ENCODE measurements around the gene ADGRE3.
"Not testable (repeated sequence)": the region's sequence is repeated elsewhere in the genome, so short reads cannot be mapped to it uniquely, and the experiment has no call there.

ADGRE3 gene

DNA sequence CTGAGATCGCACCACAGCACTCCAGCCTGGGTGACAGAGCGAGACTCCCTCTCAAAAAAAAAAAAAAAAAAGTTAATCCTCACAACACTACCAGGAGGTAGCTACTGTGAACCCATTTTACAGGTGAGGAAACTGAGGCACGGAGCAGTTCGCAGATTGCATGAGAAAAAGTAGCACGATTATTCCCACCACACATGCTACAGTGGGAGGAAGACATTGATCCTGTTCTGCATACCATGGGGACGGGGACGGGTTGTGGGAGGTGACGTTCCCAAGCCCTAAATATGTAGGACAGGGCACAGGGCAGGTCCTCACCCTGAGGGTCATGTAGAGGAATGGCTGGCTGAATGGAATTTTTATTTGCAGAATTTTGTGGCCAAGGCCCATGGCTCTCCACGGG is 68.0 kb downstream of the ADGRE3 start:
- no peak for DNase-seq (ENCODE audit: low read depth in 4 of 4, low spot score in 1 of 4)

DNA sequence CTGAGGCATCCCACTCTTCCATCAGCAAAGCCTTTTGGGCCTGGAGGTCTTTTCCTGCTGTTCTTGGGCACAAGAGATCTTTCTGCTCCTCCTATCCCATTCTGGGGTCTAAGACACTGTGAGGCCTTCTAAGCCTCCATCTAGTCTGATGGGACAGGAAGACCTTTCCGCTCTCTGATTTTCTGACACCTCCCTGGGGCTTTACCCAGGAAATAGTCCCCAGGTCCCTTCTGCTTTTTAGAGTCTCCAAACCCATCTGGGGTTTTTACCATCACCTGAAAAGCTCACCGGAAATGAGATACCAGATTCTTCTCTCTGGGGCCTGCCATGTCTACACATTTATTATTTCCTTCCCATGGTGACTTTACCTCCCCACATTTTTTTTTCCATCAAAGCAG is 70.7 kb downstream of the ADGRE3 start:
- no peak for DNase-seq (ENCODE audit: low read depth in 4 of 4, low spot score in 1 of 4)

- no peak for DNase-seq (ENCODE audit: low read depth in 4 of 4, low spot score in 1 of 4)
Observed at GRCh38 chr19:14599548-14600147, 75.0 kb downstream of the ADGRE3 start.

DNA sequence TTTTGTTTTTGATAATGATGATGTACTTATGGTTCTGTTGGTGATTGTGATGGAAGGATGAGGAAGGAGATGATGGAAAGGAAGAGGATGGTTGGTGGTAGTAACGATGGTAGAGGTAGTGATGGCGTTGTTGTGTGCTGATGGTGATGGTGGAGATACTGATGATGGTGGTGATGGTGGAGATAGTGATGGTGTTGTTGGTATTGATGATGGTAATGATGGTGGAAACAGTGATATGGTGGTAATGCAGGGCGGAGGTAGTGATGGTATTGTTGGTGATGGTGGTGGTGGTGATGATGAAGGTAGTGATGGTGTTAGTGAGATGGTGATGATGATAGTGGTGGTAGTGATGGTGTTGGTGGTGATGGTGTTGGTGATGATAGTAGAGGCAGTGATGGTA is 79.1 kb downstream of the ADGRE3 start:
- no peak for DNase-seq (ENCODE audit: low read depth in 4 of 4, low spot score in 1 of 4)

- peak in 1 of 4 experiments; percentile 5 for DNase-seq (ENCODE audit: low read depth in 4 of 4, low spot score in 1 of 4)
Observed at GRCh38 chr19:14589433-14589832, 85.2 kb downstream of the ADGRE3 start.

DNA sequence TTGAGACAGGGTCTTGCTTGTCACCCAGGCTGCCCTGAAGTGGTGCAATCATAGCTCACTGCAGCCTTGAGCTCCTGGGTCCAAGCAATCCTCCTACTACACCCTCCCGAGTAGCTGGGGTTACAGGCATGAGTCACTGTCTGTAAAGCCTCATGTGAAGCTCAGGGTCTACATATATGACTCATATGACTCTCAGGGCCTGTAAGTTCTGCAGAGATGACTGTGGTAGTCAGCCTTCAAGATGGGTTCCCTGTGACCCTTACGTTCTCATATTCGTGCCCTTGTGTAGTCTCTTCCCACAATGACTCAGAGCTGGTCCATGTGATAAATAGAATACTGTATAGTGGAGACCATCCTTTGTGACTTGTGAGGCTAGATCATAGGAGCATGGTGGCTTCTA is 89.5 kb downstream of the ADGRE3 start:
- DNase-seq (ENCODE audit: low read depth in 4 of 4, low spot score in 1 of 4), result peak in 1 of 4 experiments; percentile 43

DNA sequence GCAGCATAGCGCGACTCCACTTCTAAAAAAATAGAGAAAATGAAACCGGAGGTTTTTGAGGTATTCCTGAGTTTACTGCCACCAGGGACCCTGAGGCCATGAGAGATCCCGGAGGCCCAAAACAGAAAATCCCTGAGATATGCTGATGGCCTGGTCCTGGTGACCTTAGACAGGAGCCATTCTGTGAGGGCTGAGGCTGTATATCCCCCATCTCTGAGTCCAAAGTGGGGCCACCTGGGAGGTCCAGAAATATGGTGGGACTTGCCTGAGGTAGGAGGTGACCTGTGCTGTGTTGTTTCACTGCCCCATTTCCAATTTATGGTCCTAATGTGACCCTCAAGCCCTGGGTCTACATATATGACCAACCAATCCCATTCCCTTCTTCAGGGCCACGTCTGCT is 90.3 kb downstream of the ADGRE3 start:
- not testable (repeated sequence) for DNase-seq (ENCODE audit: low read depth in 4 of 4, low spot score in 1 of 4)

- no peak for DNase-seq (ENCODE audit: low read depth in 4 of 4, low spot score in 1 of 4)
Observed at GRCh38 chr19:14582894-14583340, 91.7 kb downstream of the ADGRE3 start, which contains the start of gene CLEC17A. CLEC17A (plus strand) TSS chr19:14583084; CDS start chr19:14583161, 77 bp downstream.

DNA sequence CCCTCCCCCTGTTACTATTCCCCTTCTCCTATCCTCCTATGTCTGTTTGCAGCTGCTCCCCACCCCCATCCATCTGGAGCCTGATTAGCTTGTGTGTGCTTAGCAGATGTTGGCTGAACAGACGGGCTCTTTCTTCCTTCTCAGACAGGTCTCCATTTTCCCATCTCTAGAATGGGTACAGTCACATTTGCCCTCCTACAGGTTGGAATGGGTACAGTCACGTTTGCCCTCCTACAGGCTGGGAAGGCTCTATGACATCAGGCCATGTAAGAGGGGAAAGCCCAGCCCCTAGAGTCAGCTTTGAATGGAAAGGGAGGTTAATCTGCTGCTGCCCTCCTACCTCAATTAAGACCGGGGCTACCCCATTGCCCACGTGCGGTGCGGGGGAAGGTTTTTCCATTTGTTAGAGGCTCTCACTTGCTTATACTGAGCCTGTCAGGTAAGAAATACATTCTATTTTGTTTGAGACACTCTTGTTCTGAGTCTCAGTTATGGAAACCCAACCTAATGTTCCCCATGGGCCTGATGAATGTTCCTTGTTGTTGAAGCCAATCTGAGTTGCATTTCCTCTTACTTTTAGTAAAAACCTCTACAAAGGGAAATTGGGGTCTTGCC is 93.9 kb downstream of the ADGRE3 start:
- DNase-seq (ENCODE audit: low read depth in 4 of 4, low spot score in 1 of 4), result peak in 3 of 4 experiments; percentile 20 to 63 (median 32)

GRCh38 chr19:14577885-14578427 is 96.7 kb downstream of the ADGRE3 start:
- no peak for DNase-seq (ENCODE audit: low read depth in 4 of 4, low spot score in 1 of 4)

DNA sequence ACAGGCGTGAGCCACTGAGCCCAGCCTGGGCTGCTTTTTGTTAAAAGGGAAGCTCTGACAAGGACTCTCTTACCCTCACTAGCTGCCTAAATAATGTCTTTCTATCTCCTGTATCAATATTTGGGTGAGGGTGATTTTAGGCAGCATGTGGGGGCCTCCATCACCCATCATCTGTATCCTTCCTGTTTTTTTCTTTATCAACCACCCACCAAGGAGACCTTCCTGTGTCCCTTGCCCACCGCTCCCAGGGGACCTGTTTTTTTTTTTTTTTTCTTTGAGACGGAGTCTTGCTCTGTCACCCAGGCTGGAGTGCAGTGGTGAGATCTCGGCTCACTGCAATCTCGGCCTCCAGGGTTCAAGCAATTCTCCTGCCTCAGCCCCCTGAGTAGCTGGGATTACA is 97.4 kb downstream of the ADGRE3 start:
- DNase-seq (ENCODE audit: low read depth in 4 of 4, low spot score in 1 of 4), result no peak

- no peak for DNase-seq (ENCODE audit: low read depth in 4 of 4, low spot score in 1 of 4)
Observed at GRCh38 chr19:14576363-14576762, 98.3 kb downstream of the ADGRE3 start.

- DNase-seq (ENCODE audit: low read depth in 4 of 4, low spot score in 1 of 4), result no peak
Observed at GRCh38 chr19:14575428-14575980, 99.1 kb downstream of the ADGRE3 start.

GRCh38 chr19:14571695-14572490 is 102.8 kb downstream of the ADGRE3 start, which contains the start of gene NDUFB7:
NDUFB7 (minus strand) TSS chr19:14572066; CDS start chr19:14572000, 66 bp downstream.
- peak; percentile 68 to 87 (median 76) for DNase-seq (ENCODE audit: low read depth in 4 of 4, low spot score in 1 of 4)

- no peak for DNase-seq (ENCODE audit: low read depth in 4 of 4, low spot score in 1 of 4)
Observed at GRCh38 chr19:14570864-14571527, 103.6 kb downstream of the ADGRE3 start.

All from stimulated activated CD4-positive, alpha-beta T cell treated with anti-CD3 and anti-CD28 coated beads, Interleukin-1b, Interleukin-23, amount 100 ng/mL, for 24 hours (primary cell).